ENCODE measurements around the gene KSR1.
A peak's percentile ranks its signal among the peaks of the same experiment; 100 is the strongest.

The KSR1 gene

DNA sequence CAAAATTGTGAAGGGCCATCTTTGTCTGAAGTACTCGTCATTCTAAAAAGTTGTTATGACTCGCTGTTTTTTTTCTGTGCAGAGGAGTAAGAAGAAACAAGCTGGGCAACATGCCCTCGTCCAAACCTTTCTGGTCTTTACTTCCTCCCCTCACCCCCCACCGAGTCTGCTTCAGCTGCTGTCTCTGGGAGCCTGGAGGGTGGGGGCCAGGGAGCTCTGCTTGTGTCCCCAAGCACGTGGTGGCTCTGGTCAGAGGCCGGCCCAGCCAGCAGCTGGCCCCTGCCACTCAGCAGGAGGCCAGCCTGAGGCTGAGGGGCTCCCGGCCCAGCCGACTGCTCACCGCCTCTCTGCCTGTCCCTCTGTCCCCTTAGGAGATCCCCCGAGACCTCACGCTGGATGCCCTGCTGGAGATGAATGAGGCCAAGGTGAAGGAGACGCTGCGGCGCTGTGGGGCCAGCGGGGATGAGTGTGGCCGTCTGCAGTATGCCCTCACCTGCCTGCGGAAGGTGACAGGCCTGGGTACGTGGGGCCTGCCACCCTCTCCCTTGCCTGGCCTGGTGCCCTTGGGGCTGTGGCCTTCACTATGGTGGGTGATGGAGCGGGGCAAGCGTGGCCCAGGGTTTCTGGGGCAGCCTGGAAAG, 121.0 kb downstream of the KSR1 start:
- H3K4me1 ChIP-seq (ENCODE audit: control insufficient read depth in 2 of 2, insufficient read depth in 1 of 2, low read depth in 1 of 2, low read length in 2 of 2): peaks cover 10 to 13% of the 10 kb centered on the region in 2 donors
- peaks cover 3% of the 10 kb centered on the region for H3K79me1 ChIP-seq (ENCODE audit: low read depth, low read length)
- H3K14ac ChIP-seq (ENCODE audit: low read length): peak overlapping the region; percentile 40
- H3K27me3 ChIP-seq (ENCODE audit: control insufficient read depth in 3 of 3, insufficient read depth in 3 of 3, low read depth in 1 of 3, low read length in 3 of 3): no peaks in the 10 kb centered on the region
- peak overlapping the region; percentile 42 for H2BK12ac ChIP-seq (ENCODE audit: low read length)
- peak overlapping the region; percentile 38 for H3K9ac ChIP-seq (ENCODE audit: low read depth, low read length, poor library complexity)
- peak overlapping the region; percentile 67 for H3K18ac ChIP-seq (ENCODE audit: low read length)
- peak overlapping the region in 1 of 2 donors; percentile 40 for H3K4me3 ChIP-seq (ENCODE audit: low read length in 2 of 2)
- H3K36me3 ChIP-seq (replicated peaks in 1 of 2; ENCODE audit: control insufficient read depth in 2 of 2, insufficient read depth in 2 of 2, low read length in 2 of 2): no peaks in the 10 kb centered on the region
- no peaks in the 10 kb centered on the region for H3K9me3 ChIP-seq (replicated peaks in 1 of 2; ENCODE audit: control insufficient read depth in 2 of 2, insufficient read depth in 1 of 2, low read depth in 1 of 2, low read length in 2 of 2)
- peak overlapping the region; percentile 22 for H4K91ac ChIP-seq (ENCODE audit: low read depth, low read length, poor library complexity)
- no peak overlapping the region for H2AFZ ChIP-seq (ENCODE audit: low read length)
- no peak overlapping the region for H2BK5ac ChIP-seq (ENCODE audit: low read length)
- peak overlapping the region; percentile 41 for H2BK15ac ChIP-seq (ENCODE audit: low read length)
- WGBS, 2 donors (ENCODE audit: extremely low coverage in 2 of 2, insufficient read length in 2 of 2, insufficient replicate concordance in 1 of 2): no CpG with 5 or more reads among the region's 20 CpGs
- no peak overlapping the region for H3K4ac ChIP-seq (ENCODE audit: low read length)
- H2AK5ac ChIP-seq (ENCODE audit: low read depth, low read length): peak overlapping the region; percentile 65
- peak overlapping the region; percentile 68 for H2BK120ac ChIP-seq (ENCODE audit: low read depth, low read length)
- peak overlapping the region; percentile 35 for H3K23ac ChIP-seq (ENCODE audit: low read depth, low read length, poor library complexity)
- no peak for DNase-seq (ENCODE audit: low spot score)
- H3K27ac ChIP-seq (replicated peaks; ENCODE audit: low read length): no peak overlapping the region
- H4K8ac ChIP-seq (ENCODE audit: low read depth, low read length): no peak overlapping the region
- H3K4me2 ChIP-seq (ENCODE audit: insufficient read depth, low read length, poor library complexity, severe bottlenecking): no peak overlapping the region

DNA sequence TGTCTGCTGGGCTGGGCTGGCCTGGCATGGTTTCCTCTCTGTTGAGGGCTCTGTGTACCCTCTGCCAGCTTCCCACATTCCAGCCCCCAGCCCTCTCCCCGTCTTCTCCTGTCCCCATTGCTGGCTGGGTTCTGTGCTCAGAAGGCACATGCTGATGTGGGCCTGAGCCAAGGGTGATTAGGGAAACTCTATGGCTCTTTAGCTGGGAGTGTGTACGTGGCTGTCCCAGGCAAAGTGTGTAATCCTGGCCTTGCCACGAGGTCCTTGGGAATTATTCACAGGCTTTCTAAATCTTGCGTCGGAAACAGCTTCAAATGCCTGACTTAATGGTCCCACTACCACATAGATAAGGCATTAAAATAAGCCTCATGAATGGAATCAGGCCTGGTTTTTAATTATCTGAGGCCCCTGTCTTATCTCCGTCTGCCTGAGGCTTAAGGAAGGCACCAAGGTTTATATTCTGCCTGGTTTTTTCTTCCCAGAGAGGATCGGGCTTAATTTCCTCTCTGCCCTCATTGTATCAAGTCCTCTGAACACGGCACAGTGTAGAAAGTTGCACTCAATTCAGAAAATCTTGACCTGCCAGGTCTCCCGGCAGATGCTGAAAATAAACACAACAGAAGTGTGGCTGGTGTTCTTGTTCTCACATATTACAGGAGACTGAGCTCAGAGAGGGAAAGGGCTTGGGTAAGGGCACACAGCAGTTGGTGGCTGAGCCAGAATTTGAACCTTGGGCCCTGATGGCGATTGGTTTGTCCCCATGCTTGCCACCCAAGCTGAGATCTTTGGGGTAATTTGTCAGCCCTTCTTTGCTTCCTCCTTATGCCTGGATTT, 121.9 kb downstream of the KSR1 start:
- no peaks in the 10 kb centered on the region for H3K36me3 ChIP-seq (replicated peaks in 1 of 2; ENCODE audit: control insufficient read depth in 2 of 2, insufficient read depth in 2 of 2, low read length in 2 of 2)
- H2BK15ac ChIP-seq (ENCODE audit: low read length): peak overlapping the region; percentile 41
- DNase-seq (ENCODE audit: low spot score): no peak
- no peak overlapping the region for H3K27ac ChIP-seq (replicated peaks; ENCODE audit: low read length)
- no peak overlapping the region for H3K4me2 ChIP-seq (ENCODE audit: insufficient read depth, low read length, poor library complexity, severe bottlenecking)
- H4K8ac ChIP-seq (ENCODE audit: low read depth, low read length): no peak overlapping the region
- H2BK120ac ChIP-seq (ENCODE audit: low read depth, low read length): no peak overlapping the region
- no peak overlapping the region for H2AFZ ChIP-seq (ENCODE audit: low read length)
- H3K23ac ChIP-seq (ENCODE audit: low read depth, low read length, poor library complexity): peak overlapping the region; percentile 35
- H3K9me3 ChIP-seq (replicated peaks in 1 of 2; ENCODE audit: control insufficient read depth in 2 of 2, insufficient read depth in 1 of 2, low read depth in 1 of 2, low read length in 2 of 2): no peaks in the 10 kb centered on the region
- H3K4me1 ChIP-seq (ENCODE audit: control insufficient read depth in 2 of 2, insufficient read depth in 1 of 2, low read depth in 1 of 2, low read length in 2 of 2): peaks cover 10 to 13% of the 10 kb centered on the region in 2 donors
- no peak overlapping the region for H3K14ac ChIP-seq (ENCODE audit: low read length)
- peaks cover 3% of the 10 kb centered on the region for H3K79me1 ChIP-seq (ENCODE audit: low read depth, low read length)
- no peak overlapping the region for H3K4ac ChIP-seq (ENCODE audit: low read length)
- no peaks in the 10 kb centered on the region for H3K27me3 ChIP-seq (ENCODE audit: control insufficient read depth in 3 of 3, insufficient read depth in 3 of 3, low read depth in 1 of 3, low read length in 3 of 3)
- peak overlapping the region; percentile 67 for H3K18ac ChIP-seq (ENCODE audit: low read length)
- no peak overlapping the region for H4K91ac ChIP-seq (ENCODE audit: low read depth, low read length, poor library complexity)
- H3K4me3 ChIP-seq (ENCODE audit: low read length in 2 of 2): no peak overlapping the region
- peak overlapping the region; percentile 65 for H2AK5ac ChIP-seq (ENCODE audit: low read depth, low read length)
- H3K9ac ChIP-seq (ENCODE audit: low read depth, low read length, poor library complexity): no peak overlapping the region
- no peak overlapping the region for H2BK5ac ChIP-seq (ENCODE audit: low read length)
- WGBS, 2 donors (ENCODE audit: extremely low coverage in 2 of 2, insufficient read length in 2 of 2, insufficient replicate concordance in 1 of 2): no CpG with 5 or more reads among the region's 10 CpGs
- H2BK12ac ChIP-seq (ENCODE audit: low read length): no peak overlapping the region

DNA sequence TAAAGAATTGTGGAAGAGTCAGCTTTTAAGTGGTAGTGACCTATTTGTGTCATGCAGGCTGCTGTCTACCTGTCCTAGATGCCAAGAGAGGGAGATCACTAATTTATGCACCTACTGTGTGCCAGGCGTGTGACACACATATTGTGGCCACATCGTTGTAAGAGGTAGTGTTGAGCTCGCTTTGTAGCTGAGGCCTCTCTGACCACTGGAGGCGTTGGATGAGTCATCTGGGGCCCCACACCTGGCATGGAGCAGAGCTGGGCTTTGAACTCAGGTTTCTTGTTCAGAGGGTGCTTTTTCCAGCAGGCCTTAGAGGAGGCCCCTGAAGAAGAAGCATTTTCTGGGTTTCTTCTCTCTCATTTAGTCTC, 122.5 kb downstream of the KSR1 start:
- no peak overlapping the region for H2BK12ac ChIP-seq (ENCODE audit: low read length)
- peaks cover 3% of the 10 kb centered on the region for H3K79me1 ChIP-seq (ENCODE audit: low read depth, low read length)
- no peak overlapping the region for H2BK5ac ChIP-seq (ENCODE audit: low read length)
- no CpG with 5 or more reads among the region's 4 CpGs for WGBS, 2 donors (ENCODE audit: extremely low coverage in 2 of 2, insufficient read length in 2 of 2, insufficient replicate concordance in 1 of 2)
- no peak overlapping the region for H3K4ac ChIP-seq (ENCODE audit: low read length)
- no peak for DNase-seq (ENCODE audit: low spot score)
- H3K9ac ChIP-seq (ENCODE audit: low read depth, low read length, poor library complexity): no peak overlapping the region
- H3K27ac ChIP-seq (replicated peaks; ENCODE audit: low read length): no peak overlapping the region
- H3K4me1 ChIP-seq (ENCODE audit: control insufficient read depth in 2 of 2, insufficient read depth in 1 of 2, low read depth in 1 of 2, low read length in 2 of 2): peaks cover 10 to 13% of the 10 kb centered on the region in 2 donors
- H2AFZ ChIP-seq (ENCODE audit: low read length): no peak overlapping the region
- no peak overlapping the region for H2BK15ac ChIP-seq (ENCODE audit: low read length)
- H4K8ac ChIP-seq (ENCODE audit: low read depth, low read length): no peak overlapping the region
- no peak overlapping the region for H3K23ac ChIP-seq (ENCODE audit: low read depth, low read length, poor library complexity)
- no peak overlapping the region for H3K4me2 ChIP-seq (ENCODE audit: insufficient read depth, low read length, poor library complexity, severe bottlenecking)
- no peak overlapping the region for H2AK5ac ChIP-seq (ENCODE audit: low read depth, low read length)
- no peak overlapping the region for H4K91ac ChIP-seq (ENCODE audit: low read depth, low read length, poor library complexity)
- no peak overlapping the region for H3K18ac ChIP-seq (ENCODE audit: low read length)
- H3K9me3 ChIP-seq (replicated peaks in 1 of 2; ENCODE audit: control insufficient read depth in 2 of 2, insufficient read depth in 1 of 2, low read depth in 1 of 2, low read length in 2 of 2): no peaks in the 10 kb centered on the region
- H3K36me3 ChIP-seq (replicated peaks in 1 of 2; ENCODE audit: control insufficient read depth in 2 of 2, insufficient read depth in 2 of 2, low read length in 2 of 2): no peaks in the 10 kb centered on the region
- no peaks in the 10 kb centered on the region for H3K27me3 ChIP-seq (ENCODE audit: control insufficient read depth in 3 of 3, insufficient read depth in 3 of 3, low read depth in 1 of 3, low read length in 3 of 3)
- no peak overlapping the region for H3K14ac ChIP-seq (ENCODE audit: low read length)
- no peak overlapping the region for H3K4me3 ChIP-seq (ENCODE audit: low read length in 2 of 2)
- H2BK120ac ChIP-seq (ENCODE audit: low read depth, low read length): no peak overlapping the region

DNA sequence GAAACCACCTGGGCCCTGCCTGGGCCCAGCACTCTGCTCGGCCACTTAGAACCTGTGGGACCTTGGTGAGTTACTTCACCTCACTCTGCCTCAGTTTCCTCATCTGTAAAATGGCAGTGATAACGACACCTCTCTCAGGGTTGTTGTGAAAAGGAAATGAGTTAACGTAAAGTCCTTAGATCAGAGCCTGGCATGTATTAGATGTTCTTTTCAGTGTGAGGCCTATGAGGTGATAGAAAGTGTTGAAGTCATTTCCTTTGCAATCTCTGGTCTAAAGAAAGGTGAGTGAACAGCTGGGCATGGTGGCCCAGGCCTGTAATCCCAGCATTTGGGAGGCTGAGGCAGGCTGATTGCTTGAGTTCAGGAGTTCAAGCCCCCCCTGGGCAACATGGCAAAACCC, 123.1 kb downstream of the KSR1 start:
- Histone ChIP-seq H3K9me3 (replicated peaks in 1 of 2; ENCODE audit: control insufficient read depth in 2 of 2, insufficient read depth in 1 of 2, low read depth in 1 of 2, low read length in 2 of 2) (no peaks in the 10 kb centered on the region), H3K27me3 (ENCODE audit: control insufficient read depth in 3 of 3, insufficient read depth in 3 of 3, low read depth in 1 of 3, low read length in 3 of 3) (no peaks in the 10 kb centered on the region), H2AK5ac (ENCODE audit: low read depth, low read length) (no peak overlapping the region), H2BK12ac (ENCODE audit: low read length) (no peak overlapping the region), H3K9ac (ENCODE audit: low read depth, low read length, poor library complexity) (no peak overlapping the region), H3K36me3 (replicated peaks in 1 of 2; ENCODE audit: control insufficient read depth in 2 of 2, insufficient read depth in 2 of 2, low read length in 2 of 2) (no peaks in the 10 kb centered on the region), H2BK15ac (ENCODE audit: low read length) (no peak overlapping the region), H3K79me1 (ENCODE audit: low read depth, low read length) (peaks cover 3% of the 10 kb centered on the region), H3K27ac (replicated peaks; ENCODE audit: low read length) (no peak overlapping the region), H3K4me3 (ENCODE audit: low read length in 2 of 2) (no peak overlapping the region), H2BK120ac (ENCODE audit: low read depth, low read length) (no peak overlapping the region), H3K18ac (ENCODE audit: low read length) (no peak overlapping the region), H4K8ac (ENCODE audit: low read depth, low read length) (no peak overlapping the region), H3K4me2 (ENCODE audit: insufficient read depth, low read length, poor library complexity, severe bottlenecking) (no peak overlapping the region), H3K4ac (ENCODE audit: low read length) (no peak overlapping the region), H3K23ac (ENCODE audit: low read depth, low read length, poor library complexity) (no peak overlapping the region), H4K91ac (ENCODE audit: low read depth, low read length, poor library complexity) (no peak overlapping the region), H3K14ac (ENCODE audit: low read length) (no peak overlapping the region), H3K4me1 (ENCODE audit: control insufficient read depth in 2 of 2, insufficient read depth in 1 of 2, low read depth in 1 of 2, low read length in 2 of 2) (peaks cover 10 to 13% of the 10 kb centered on the region in 2 donors), H2BK5ac (ENCODE audit: low read length) (no peak overlapping the region), H2AFZ (ENCODE audit: low read length) (no peak overlapping the region)
- WGBS, 2 donors (ENCODE audit: extremely low coverage in 2 of 2, insufficient read length in 2 of 2, insufficient replicate concordance in 1 of 2): no CpG with 5 or more reads among the region's 3 CpGs
- no peak for DNase-seq (ENCODE audit: low spot score)
